ENCODE measurements around the gene POU2AF3. TPM values are rescaled to one million over a fixed set of nuclear protein-coding genes. Genes with fewer than 3 reads are reported as not detected.
A peak's percentile ranks its signal among the peaks of the same experiment; 100 is the strongest.

POU2AF3 gene
- total and polyA plus RNA-seq, 11 donors: 0.15 to 2.1 (median 0.54) TPM; not detected in 5

GRCh38 chr11:111331711-111332479 lies 33.5 kb downstream of the POU2AF3 start:
- TF ChIP-seq CTCF (IDR thresholded peaks at IDR 0.05): no peak
- TF ChIP-seq POLR2A (IDR thresholded peaks at IDR 0.05): no peak
- Histone ChIP-seq H3K36me3 (no peaks in the 10 kb centered on the region), H3K9me3 (no peaks in the 10 kb centered on the region), H3K27ac (peak overlapping the region in 1 of 12 donors; percentile 61), H3K4me3 (no peak overlapping the region), H3K4me1 (peaks cover 0 to 34% (median 0%) of the 10 kb centered on the region in 12 donors), H3K27me3 (no peaks in the 10 kb centered on the region)
- intact Hi-C loops (cut with DNase I): no loop called here
- WGBS, 4 donors: 60 to 75% (median 66%) methylated on average over 4 of the region's 4 CpGs
- DNase-seq (no peak), ATAC-seq (no peak)

GRCh38 chr11:111334532-111335502 lies 36.5 kb downstream of the POU2AF3 start:
- no peak for DNase-seq
- intact Hi-C loops (cut with DNase I): no loop called here
- WGBS, 4 donors: 59 to 73% (median 66%) methylated on average over 9 of the region's 9 CpGs
- no peaks in the 10 kb centered on the region for H3K36me3 ChIP-seq
- no peak overlapping the region for H3K4me3 ChIP-seq
- H3K27me3 ChIP-seq: no peaks in the 10 kb centered on the region
- H3K4me1 ChIP-seq: peaks cover 0 to 23% (median 0%) of the 10 kb centered on the region in 12 donors
- TF ChIP-seq POLR2A (IDR thresholded peaks at IDR 0.05): no peak
- no peak for TF ChIP-seq CTCF (IDR thresholded peaks at IDR 0.05)
- peaks cover 0 to 13% (median 7%) of the 10 kb centered on the region in 12 donors for H3K9me3 ChIP-seq
- H3K27ac ChIP-seq: no peak overlapping the region
- peak in 1 of 4 donors; percentile 18 for ATAC-seq

GRCh38 chr11:111335549-111335948 lies 37.2 kb downstream of the POU2AF3 start:
- intact Hi-C loops (cut with DNase I): no loop called here
- Histone ChIP-seq H3K27me3 (no peaks in the 10 kb centered on the region), H3K36me3 (no peaks in the 10 kb centered on the region), H3K27ac (no peak overlapping the region), H3K4me1 (peaks cover 0 to 17% (median 0%) of the 10 kb centered on the region in 12 donors), H3K9me3 (peaks cover 0 to 20% (median 12%) of the 10 kb centered on the region in 12 donors), H3K4me3 (no peak overlapping the region)
- ATAC-seq (no peak), DNase-seq (no peak)
- 67 to 79% (median 70%) methylated on average over 6 of the region's 6 CpGs for WGBS, 4 donors
- TF ChIP-seq POLR2A (IDR thresholded peaks at IDR 0.05) (no peak), CTCF (IDR thresholded peaks at IDR 0.05) (no peak)

GRCh38 chr11:111336062-111336461 lies 37.7 kb downstream of the POU2AF3 start:
- no peak for TF ChIP-seq CTCF (IDR thresholded peaks at IDR 0.05)
- no peak for TF ChIP-seq POLR2A (IDR thresholded peaks at IDR 0.05)
- no peak for DNase-seq
- Histone ChIP-seq H3K4me3 (no peak overlapping the region), H3K36me3 (no peaks in the 10 kb centered on the region), H3K27me3 (no peaks in the 10 kb centered on the region), H3K4me1 (peaks cover 0 to 16% (median 0%) of the 10 kb centered on the region in 12 donors), H3K27ac (no peak overlapping the region), H3K9me3 (peaks cover 0 to 21% (median 12%) of the 10 kb centered on the region in 12 donors)
- ATAC-seq: no peak
- WGBS, 4 donors: 88 to 89% (median 89%) methylated on average over 4 of the region's 4 CpGs
- intact Hi-C loops (cut with DNase I): no loop called here
